GM18909 (cell line): ENCODE data around the gene KIF22.
"Not testable (repeated sequence)": the region's sequence is repeated elsewhere in the genome, so short reads cannot be mapped to it uniquely, and the experiment has no call there.

Source experiments
- ATAC-seq: cut with Tn5 transposase; IDR thresholded peaks from one replicate; pipeline ENCODE4 v1.9.1; 2021; ENCODE audit warnings: mild to moderate bottlenecking; ENCODE audit not compliant: unreplicated experiment, poor library complexity

Gene KIF22

GRCh38 chr16:29833219-29833618 is 42.7 kb downstream of the KIF22 start:
- ATAC-seq = not testable (repeated sequence)

GRCh38 chr16:29834079-29834478 is 43.5 kb downstream of the KIF22 start:
- ATAC-seq = no peak

GRCh38 chr16:29835926-29836325 is 45.4 kb downstream of the KIF22 start:
- ATAC-seq = no peak

- ATAC-seq = no peak
Measured at GRCh38 chr16:29836623-29837022, 46.1 kb downstream of the KIF22 start.

GRCh38 chr16:29837841-29838240 is 47.3 kb downstream of the KIF22 start:
- ATAC-seq = no peak

- ATAC-seq = no peak
Measured at GRCh38 chr16:29839822-29840221, 49.3 kb downstream of the KIF22 start.

GRCh38 chr16:29840240-29840639 is 49.7 kb downstream of the KIF22 start:
- ATAC-seq = no peak

- no peak for ATAC-seq
Measured at GRCh38 chr16:29841631-29842030, 51.1 kb downstream of the KIF22 start.

GRCh38 chr16:29842732-29843346 is 52.3 kb downstream of the KIF22 start:
- no peak for ATAC-seq

GRCh38 chr16:29843931-29844330 is 53.4 kb downstream of the KIF22 start:
- no peak for ATAC-seq

- ATAC-seq = no peak
Measured at GRCh38 chr16:29844575-29845331, 54.2 kb downstream of the KIF22 start.

- no peak for ATAC-seq
Measured at GRCh38 chr16:29845656-29846055, 55.1 kb downstream of the KIF22 start.

- ATAC-seq = no peak
Measured at GRCh38 chr16:29848420-29849297, 58.1 kb downstream of the KIF22 start.

- ATAC-seq = no peak
Measured at GRCh38 chr16:29849505-29849904, 59.0 kb downstream of the KIF22 start.

GRCh38 chr16:29850998-29851397 is 60.4 kb downstream of the KIF22 start:
- ATAC-seq = no peak

- no peak for ATAC-seq
Measured at GRCh38 chr16:29852654-29853053, 62.1 kb downstream of the KIF22 start.

GRCh38 chr16:29854520-29855100 is 64.1 kb downstream of the KIF22 start:
- no peak for ATAC-seq
